ENCODE data around the gene CNGB1.
"Not testable (repeated sequence)": the region's sequence is repeated elsewhere in the genome, so short reads cannot be mapped to it uniquely, and the experiment has no call there.

Gene CNGB1

DNA sequence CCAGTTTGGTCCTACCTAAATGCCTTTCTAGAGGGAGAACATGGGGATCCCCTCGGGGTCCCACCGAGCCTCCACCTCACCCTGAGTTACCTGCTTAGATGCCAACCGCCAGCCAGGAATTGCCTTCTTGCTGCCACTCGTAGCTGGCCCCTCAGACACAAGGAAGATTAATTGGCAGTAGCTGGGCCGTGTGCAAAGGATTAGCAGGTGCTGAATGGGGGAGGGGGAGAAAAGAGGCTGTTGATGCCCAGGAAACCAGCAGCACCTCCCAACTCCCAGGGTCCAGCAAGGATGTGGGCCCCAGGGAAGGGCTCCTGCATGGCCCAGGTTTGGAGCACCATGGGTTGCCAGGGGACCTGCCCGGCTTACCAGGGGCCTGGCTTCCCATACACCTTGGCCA, at the start of gene CNGB1:
Gene CNGB1 (minus strand): TSS at position 159 of the 400 bp plus-strand sequence. CDS start 3,842 bp downstream, outside the sequence.
- no peak for DNase-seq (ENCODE audit: low read depth)

DNA sequence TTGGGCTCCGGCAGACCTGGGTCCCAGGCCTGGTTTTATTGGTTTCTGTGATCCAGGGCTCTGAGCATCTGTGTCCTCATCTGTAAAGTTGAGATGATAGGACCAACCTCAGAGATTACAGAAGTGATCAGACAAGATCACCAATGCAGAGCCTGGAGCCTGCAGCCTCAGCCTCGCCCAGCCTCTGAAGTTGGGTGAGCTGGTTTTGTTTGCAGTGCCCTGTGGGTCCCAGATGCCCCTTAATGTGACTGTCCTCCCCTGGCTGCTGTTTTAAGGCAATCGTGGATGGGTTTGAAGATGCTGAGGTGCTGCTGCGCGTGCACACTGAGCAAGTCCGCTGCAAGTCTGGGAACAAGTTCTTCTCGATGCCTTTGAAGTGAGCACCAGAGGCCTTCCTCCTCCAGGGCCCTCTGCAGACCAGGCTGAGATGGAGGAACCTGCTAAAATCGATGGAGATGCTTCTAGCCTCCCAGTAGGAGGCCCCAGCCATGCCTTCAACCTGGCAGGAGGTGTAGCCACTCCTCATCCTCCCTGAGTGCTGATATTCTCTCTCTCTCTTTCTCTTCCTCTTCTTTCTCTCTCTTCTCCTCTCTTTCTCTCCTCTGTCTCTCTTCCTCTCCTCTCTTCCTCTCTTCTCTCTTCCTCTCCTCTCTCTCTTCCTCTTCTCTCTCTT, 49.1 kb upstream of the CNGB1 start:
- DNase-seq (ENCODE audit: low read depth): no peak

DNA sequence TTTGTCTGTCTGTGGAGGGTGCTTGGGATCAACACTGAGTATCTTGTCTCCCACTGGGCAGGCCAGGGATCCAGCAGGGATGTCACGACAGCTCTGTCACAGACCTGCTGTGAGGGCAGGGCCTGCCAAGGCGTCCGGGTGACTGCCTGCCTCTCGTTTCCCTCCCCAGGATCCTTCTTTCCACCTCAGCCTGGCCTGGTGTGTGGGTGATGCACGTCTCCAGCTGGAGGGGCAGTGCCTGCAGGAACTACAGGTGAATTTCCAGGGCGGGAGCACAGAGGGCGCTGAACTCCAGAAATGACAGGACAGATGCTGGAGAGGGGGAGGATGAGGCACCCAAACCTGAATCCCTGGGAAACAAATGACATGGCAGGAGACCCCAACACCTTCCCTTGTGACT, 47.9 kb upstream of the CNGB1 start:
- no peak for DNase-seq (ENCODE audit: low read depth)

DNA sequence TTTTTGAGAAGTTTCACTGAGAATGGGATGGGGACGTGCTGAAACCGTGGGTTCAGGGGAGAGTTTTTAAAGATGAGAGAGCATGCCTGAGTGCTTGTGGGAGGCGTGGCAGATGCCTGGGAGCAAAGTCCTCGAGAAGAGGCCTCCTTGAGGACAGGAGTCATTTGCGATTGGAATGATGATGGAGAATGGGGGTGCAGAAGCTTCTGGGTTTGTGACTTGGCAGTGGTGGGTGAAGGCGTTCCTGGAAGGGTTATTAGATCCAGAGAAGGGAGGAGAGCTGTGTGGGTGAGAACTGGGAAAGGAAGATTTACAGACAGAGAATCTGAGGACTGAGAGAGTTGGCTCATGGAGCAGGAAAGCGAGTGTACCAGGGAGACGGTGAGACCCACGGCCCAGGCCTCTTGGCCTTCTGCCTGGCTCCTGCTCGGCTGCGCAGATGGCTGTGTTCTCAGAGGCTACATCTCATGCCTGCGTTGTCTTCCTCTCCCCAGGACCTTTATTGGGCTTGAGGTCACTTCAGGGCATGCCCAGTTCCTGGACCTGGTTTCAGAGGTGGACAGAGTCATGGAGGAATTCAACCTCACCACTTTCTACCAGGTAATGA, 46.0 kb upstream of the CNGB1 start:
- no peak for DNase-seq (ENCODE audit: low read depth)

DNA sequence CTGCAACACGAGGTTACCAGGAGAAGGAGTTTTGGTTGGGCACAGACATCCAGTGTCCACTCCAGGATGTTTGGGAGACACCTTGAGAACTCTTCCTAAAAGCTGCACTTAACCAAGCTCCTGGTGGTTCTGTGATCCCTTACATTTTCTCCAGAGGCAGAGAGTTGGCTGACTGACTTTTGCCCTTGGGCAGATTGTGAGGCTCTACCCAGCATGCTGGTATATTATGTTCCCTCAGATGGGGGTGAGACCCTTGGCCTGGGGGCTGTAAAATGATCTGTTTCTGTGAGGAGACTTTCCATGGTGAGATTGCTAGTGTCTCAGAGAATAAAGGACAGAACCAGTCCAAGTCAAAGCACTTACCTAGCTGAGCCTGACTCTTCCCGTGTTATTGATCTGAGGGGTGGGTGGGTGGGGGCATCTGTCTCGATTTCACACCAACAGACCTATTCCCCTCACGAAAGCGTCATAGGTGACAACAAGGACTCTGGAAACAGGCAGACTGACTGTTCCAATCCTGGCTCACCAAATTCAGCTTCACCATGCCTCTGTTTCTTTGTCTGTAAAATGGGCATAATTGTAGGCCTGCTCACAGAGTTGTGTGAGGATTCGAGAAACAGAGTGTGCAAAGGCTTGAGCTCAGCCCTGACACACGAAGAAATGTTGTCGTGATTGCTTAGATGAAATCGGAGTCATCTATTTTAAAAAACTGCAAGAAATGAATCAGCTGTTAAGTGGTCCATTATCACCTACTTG, 42.5 kb upstream of the CNGB1 start:
- DNase-seq (ENCODE audit: low read depth): no peak

DNA sequence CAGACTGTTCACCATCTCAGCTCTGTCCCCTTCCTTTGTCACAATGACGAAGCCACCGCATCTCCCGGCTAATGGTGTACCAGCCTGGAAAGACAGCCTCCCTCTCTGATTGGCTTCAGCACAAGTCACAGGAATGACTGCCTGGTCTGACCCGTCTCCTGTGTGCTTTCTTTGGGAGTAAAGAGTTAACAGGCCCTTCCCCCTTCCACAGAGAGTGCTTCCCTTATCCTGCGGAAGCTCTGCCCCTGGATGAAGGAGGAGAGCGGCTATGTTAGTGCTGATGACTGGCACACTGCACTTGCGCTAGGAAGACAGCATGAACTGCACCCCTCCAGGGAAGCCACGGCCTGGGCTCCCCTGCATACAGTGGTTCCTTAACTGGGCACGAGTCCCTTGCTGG, 41.6 kb upstream of the CNGB1 start:
- no peak for DNase-seq (ENCODE audit: low read depth)

DNA sequence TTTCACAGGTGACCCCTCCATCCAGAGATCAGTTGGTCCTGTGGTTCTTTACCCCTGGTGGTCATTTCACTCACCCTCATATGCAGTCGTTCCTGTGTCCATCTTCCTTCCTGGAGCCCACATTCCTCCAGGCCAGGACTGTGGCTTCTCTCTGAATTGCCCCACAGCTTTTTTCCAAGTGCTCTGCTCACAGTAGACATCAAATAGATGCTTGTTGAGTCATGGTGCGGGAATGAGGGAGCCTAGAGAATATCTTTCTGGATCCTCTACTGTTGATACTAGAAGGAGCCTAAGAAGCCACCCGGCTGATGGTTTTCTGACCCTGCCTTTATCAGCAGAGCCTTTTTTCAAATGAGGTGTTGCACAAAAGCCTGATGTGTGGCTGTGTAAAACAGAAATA, 40.7 kb upstream of the CNGB1 start:
- DNase-seq (ENCODE audit: low read depth): no peak

DNA sequence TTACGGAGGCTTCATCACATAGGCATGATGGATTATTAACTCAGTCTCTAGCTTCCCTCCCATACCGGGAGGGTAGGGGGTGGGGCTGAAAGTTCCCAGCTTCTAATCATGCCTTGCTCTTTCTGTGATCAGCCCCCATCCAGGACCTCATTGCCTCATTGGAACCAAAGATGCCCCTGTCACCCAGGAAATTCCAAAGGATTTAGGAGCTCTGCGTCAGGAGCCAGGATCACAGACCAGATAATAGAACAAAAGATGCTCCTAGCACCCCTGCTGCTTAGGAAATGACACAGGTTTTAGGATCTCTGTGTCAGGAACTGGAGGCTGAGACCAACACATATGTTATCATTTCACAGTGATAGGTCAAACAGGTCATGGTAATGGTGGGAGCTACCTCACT, 40.0 kb upstream of the CNGB1 start:
- DNase-seq (ENCODE audit: low read depth): no peak

DNA sequence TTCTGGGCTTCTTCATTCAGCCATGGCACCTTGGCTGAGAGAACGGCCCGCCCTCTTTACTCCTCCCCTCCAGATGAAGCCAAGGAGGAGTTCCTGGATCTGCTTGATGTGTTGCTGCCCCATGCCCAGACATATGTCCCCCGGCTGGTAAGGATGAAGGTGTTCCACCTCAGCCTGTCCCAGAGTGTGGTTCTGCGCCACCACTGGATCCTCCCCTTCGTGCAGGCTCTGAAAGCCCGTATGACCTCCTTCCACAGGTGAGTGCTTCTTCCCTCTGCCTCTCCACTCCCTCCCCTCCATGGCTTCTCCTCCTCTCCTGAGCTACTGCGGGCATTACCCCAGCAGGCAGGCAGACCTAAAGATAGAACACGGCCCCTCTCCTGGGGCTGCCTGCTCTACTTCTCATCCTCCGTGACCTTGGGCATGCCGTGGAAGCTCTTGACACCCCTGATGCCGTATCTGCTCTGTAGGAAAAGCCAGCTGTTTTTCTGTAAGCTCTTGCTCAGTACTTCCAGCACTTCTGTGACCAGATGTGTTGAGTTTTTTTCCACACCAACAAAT, 39.0 kb upstream of the CNGB1 start:
- no peak for DNase-seq (ENCODE audit: low read depth)

DNA sequence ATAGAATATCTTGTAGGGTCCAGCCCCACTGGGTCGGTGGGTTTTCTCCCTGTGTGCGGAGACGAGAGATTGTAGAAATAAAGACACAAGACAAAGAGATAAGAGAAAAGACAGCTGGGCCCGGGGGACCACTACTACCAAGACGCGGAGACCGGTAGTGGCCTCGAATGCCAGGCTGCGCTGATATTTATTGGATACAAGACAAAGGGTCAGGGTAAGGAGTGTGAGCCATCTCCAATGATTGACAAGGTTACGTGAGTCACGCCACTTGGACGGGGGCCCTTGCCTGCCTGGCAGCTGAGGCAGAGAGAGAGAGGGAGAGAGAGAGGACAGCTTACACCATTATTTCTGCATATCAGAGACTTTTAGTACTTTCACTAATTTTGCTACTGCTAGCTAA, 33.8 kb upstream of the CNGB1 start:
- not testable (repeated sequence) for DNase-seq (ENCODE audit: low read depth)

DNA sequence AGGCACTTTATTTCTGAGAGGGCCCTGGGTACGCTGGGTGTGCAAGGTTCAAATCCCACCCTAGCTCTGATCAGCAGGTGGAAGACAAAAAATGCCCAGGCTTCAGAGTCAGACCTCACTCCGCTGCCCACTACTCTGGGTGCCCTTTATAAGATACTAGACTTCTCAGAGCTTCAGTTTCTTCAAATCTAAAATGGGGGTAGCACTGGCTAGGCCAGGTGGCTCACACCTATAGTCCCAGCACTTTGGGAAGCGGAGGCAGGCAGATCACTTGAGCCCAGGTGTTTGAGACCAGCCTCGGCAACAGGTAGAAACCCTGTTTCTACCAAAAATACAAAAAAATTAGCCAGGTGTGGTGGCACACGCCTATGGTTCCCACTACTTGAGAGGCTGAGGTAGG, 32.0 kb upstream of the CNGB1 start:
- no peak for DNase-seq (ENCODE audit: low read depth)

DNA sequence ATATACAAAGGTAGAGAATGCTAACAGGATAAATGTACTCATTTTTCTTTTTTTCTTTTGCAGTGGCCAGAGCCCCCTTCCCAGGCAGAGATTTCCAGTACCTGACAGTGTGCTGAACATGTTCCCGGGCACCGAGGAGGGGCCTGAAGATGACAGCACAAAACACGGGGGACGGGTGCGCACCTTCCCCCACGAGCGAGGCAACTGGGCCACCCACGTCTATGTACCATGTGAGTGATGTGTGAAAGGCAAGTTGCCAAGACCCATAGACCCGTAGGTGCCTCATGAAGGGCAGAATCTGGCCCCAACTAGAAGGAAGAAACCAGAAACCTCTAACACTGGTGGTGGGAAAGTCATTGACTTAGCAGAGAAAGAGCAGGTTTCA, 31.5 kb upstream of the CNGB1 start:
- DNase-seq (ENCODE audit: low read depth): no peak

DNA sequence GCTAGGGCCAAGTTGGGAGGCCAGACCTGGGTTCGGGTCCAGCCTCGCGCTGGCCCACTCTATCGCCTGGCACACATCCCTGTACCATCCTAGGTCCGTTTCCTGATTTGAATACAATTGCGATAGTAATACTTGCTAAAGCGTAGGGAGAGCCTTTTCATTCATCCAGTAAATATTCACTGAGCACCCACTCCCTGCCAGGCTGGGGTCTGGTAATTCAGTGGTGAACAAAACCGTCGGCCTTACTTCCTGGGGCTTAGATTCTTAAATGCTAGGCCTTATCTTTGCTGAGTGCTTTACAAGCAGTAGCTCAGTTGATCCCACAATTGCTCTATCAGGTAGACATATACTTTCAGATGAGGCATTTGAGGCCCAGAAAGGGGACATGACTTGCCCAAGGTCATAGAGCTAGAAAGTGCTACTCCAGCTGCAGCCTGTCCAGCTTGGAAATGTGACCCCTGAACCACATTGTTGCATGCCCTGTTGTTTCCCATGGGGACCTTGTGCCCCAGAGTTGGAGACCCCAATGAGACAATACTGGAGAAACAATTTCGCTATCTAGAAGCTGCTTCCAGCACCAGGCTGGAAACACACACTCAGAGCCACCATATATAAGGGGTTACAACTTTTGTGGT, 31.0 kb upstream of the CNGB1 start:
- DNase-seq (ENCODE audit: low read depth): no peak

DNA sequence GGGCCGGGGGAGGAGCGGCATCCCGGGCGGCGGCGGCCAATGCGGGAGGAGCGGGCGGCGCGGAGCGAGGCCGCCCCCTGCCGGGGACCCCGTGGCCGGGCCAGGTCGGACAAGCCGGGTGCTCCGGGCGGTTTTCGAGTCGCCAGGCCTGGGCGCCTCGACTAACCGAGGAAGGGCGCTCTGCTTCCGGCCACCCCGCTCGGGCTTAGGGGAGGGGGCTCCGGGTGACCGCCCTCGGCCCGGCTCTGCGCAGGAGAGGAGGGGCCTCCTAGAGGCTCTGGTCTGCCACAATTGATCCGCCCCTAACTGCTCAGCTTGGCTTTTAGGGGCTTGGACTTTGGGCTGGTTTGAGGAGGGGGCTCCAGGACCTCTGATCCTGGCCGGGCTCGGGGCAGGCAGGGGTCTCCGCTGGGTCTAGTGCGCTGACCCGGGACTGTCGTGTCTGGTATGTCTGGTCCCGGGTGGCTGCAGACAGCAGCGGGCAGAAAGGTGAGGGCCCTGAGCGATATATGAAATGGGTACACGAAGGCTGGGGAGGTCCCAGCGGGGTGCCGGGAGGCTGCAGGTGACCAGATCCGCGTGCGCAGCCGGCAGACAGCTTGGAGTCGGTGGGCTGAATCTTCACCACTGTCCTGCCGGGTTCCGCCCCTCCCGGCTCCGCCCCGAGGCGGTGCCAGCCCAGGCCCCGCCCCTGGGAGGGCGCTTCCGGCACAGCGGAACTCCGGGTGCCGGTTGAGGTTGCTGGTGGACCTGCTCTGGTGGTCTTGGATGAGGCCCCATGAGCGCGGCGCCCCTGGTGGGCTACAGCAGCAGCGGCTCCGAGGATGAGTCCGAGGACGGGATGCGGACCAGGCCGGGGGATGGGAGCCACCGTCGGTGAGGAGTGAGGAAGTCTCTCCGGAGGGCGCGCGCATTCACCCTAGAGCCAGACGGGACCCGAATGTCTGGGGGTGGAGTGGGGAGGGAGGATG, 30.1 kb upstream of the CNGB1 start, which contains the start of gene USB1:
Gene USB1 (plus strand): TSS at position 702 of the 971 bp plus-strand sequence. CDS start 77 bp downstream, at position 779.
- peak; percentile 88 for DNase-seq (ENCODE audit: low read depth)

DNA sequence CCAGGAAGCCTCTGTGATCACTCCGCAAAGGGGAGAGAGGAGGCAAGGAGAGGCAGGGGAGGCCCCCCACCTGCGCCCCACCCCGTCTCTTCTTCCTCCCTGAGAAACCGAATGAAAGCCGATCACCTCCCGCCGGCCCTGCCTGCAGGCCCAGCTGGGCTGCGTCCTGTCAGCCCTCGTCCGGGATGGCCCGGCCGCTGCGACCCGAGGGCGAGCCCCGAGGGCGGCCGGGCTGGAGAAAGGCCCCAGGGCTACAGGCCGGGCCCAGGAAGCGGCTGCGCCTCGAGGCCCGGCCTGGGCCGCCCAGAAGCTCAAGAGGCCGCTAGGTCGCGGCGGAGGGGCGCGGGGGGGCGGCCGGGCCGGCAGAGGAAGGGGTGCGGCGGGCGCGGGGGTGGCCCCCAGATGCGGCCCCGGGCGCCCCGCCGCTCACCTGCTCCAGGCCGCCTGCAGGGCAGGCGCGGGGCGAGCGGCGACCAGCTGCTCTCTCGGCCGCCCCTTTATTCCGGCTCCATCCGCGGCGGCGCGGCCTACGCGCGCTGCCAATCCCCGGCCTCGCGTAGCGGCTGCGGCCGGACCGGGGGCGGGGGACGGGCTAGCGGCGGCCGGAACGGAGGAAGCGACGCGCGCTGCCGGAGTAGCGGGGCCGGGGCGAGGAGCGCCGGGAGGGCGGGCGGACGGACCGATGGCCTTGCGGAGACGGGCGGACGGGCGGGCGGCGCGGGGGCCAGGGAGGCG, 29.2 kb upstream of the CNGB1 start, which contains the start of gene ZNF319:
Gene ZNF319 (minus strand): TSS at position 702 of the 735 bp plus-strand sequence. CDS start 2,407 bp downstream, outside the sequence.
- no peak for DNase-seq (ENCODE audit: low read depth)

DNA sequence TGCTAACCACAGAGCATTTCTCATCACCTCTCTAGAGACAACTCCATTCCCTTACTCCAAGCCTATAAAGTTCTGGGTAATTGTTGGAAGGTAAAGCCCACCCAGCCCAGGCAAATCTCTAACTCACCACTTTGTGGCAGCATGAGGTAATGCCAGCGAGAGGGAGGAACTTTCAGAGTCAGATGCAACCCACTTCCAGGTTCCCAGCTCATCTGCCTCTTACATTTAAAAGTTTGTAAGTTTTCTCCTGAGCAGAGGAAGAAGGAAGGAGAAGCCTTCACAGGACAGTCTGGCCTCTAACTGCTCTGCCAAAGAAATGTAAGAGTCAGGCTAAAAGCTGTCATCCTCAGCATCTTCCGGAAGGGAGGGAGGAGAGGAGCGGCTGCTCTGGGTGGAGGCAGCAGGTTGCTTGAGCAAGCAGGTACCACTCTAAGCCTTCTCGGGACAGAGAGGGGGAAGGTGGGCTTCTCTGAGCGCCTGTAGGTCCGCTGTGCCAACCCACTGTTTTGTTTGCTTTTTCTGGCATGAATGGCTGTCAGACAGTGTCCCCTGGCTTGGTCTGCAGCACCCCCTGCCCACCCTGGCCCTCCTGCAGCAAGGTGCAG, 28.5 kb upstream of the CNGB1 start:
- DNase-seq (ENCODE audit: low read depth): no peak

DNA sequence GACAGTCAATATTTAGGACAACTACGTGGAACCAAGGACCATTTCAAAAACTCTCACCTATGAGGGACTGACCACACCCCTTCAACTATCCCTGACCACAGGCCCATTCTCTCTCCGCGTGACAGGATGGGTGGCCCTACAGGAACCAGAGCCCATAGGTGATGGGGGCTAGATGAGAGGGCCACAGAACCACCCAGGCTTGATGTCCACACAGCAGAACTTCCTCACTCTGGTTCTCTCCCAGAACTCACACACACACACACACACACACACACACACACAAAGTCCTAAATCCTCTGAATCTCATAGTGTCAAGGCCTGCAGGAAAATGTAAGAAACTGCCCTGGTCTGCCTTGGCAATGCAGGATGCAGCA, 28.1 kb upstream of the CNGB1 start:
- no peak for DNase-seq (ENCODE audit: low read depth)

DNA sequence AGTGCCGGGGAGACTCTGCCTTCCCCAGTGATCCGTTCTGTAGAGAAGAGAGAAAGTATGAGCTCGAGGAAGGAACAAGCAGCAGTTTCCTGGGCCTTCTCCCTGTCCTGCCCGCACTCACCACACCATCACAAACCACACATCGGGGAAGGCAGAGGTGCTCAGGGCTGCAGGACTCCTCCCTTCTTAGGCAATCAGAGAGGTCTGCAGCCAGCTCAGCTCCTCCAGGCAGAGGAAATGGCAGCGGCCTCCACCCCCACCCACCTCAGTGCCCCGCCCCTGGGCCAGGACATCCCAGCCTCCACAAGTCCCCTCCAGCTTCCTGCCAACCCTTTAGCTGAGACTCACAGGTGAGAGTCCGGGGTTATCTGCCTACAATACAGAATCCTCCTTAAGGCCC, 27.6 kb upstream of the CNGB1 start:
- no peak for DNase-seq (ENCODE audit: low read depth)

DNA sequence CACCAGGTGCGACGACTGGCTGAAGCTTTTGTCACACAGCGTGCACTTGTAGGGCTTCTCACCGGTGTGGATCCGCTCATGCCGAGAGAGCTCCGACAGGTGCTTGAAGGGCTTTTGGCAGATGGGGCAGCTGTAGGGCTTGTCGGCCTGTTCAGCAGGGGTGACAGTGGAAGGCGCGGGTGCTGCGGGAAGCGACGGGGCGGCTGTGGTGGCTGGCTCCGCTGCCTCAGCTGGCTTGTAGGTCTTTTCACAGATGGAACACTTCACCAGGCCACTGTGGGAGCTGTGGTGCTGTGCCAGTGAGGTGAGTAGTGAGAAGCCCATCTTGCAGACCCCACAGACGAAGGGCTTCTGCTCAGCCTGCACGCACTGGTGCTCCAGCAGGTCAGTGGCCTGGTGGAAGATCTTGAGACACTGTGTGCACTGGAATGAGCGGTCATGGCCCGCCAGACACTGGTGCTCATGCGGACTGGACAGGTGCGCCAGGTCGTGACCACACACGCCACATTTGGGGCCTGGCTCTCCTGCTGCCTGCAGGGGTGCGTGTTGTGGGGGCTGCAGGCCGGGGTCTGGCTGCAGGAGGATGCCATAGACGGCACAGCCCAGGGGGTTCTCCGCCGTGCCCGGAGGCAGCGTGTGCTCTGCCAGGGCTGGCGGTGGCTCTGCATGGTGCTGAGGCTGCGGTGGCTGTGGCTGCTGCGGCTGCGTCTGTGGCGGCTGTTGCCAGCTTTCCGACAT, 26.8 kb upstream of the CNGB1 start:
- DNase-seq (ENCODE audit: low read depth): no peak

All from CMK (cell line).